Colonic mucosa (tissue), 4 donors: ENCODE results near the gene TANGO2. TPM values are rescaled to one million over a fixed set of nuclear protein-coding genes. Genes with fewer than 3 reads are reported as not detected.

Experiments
- DNase-seq: peaks from one replicate; pipeline ENCODE4 v3.0.0-alpha.2; 2020
- H3K27ac ChIP-seq: fragments of 200-600 bp; one replicate; pipeline ENCODE4 v1.8.0; 2021
- H3K27me3 ChIP-seq: fragments of 200-600 bp; one replicate; pipeline ENCODE4 v1.8.0; 2021
- H3K36me3 ChIP-seq: fragments of 200-600 bp; one replicate; pipeline ENCODE4 v1.8.0; 2021
- H3K4me1 ChIP-seq: fragments of 200-600 bp; one replicate; pipeline ENCODE4 v1.8.0; 2021; ENCODE audit warnings: mild to moderate bottlenecking
- H3K4me3 ChIP-seq: fragments of 200-600 bp; one replicate; pipeline ENCODE4 v1.8.0; 2021
- H3K9ac ChIP-seq, 2 donors: one replicate each; pipeline ENCODE4 v1.7.0; 2013; ENCODE audit warnings: control low read depth in 2 of 2, low read depth in 2 of 2, low read length in 2 of 2
- H3K9me3 ChIP-seq: fragments of 200-600 bp; one replicate; pipeline ENCODE4 v1.8.0; 2021
- intact Hi-C: fragments of 100-400 bp; cut with DNase I; formaldehyde crosslinking; loops from one replicate; pipeline ENCODE4 v1.14.1; 2022
- total RNA-seq, 2 donors: library from RNA; stranded (reverse); fragmentation: NEBNext Ultra II Directional in 1 of 2; extraction: Animal tissue kit (Norgen Biotek cat#: 25700) in 1 of 2; gene quantifications; one replicate each; pipeline ENCODE4 v1.2.1, GENCODE V29; 2021
- TF ChIP-seq, protein P1 (sequence below): fragments of 200-600 bp; IDR thresholded peaks from one replicate; pipeline ENCODE4 v1.8.0; 2022; ENCODE audit warnings: antibody characterized with exemption, mild to moderate bottlenecking
- donor health status: healthy.
- donor health status: DM: no; HTN: no; CAD: no.
- donor health status: DM: no; HTN: no; CAD: no.

Gene TANGO2
- total RNA-seq, 2 donors from 2014 or later: 22.1 to 34.1 TPM

- H3K9ac ChIP-seq: no peak overlapping the region
- no peaks in the 10 kb centered on the region for H3K27me3 ChIP-seq
- no peak overlapping the region for H3K27ac ChIP-seq
- no peaks in the 10 kb centered on the region for H3K9me3 ChIP-seq
- H3K36me3 ChIP-seq: peaks cover 7% of the 10 kb centered on the region
- TF ChIP-seq, protein P1, sequence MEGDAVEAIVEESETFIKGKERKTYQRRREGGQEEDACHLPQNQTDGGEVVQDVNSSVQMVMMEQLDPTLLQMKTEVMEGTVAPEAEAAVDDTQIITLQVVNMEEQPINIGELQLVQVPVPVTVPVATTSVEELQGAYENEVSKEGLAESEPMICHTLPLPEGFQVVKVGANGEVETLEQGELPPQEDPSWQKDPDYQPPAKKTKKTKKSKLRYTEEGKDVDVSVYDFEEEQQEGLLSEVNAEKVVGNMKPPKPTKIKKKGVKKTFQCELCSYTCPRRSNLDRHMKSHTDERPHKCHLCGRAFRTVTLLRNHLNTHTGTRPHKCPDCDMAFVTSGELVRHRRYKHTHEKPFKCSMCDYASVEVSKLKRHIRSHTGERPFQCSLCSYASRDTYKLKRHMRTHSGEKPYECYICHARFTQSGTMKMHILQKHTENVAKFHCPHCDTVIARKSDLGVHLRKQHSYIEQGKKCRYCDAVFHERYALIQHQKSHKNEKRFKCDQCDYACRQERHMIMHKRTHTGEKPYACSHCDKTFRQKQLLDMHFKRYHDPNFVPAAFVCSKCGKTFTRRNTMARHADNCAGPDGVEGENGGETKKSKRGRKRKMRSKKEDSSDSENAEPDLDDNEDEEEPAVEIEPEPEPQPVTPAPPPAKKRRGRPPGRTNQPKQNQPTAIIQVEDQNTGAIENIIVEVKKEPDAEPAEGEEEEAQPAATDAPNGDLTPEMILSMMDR: no peak
- intact Hi-C loops: no loop called here
- no peak for DNase-seq
- H3K4me1 ChIP-seq: no peaks in the 10 kb centered on the region
- no peak overlapping the region for H3K4me3 ChIP-seq
These were observed 34.2 kb downstream of the TANGO2 start for GRCh38 chr22:20055144-20055543.

DNA sequence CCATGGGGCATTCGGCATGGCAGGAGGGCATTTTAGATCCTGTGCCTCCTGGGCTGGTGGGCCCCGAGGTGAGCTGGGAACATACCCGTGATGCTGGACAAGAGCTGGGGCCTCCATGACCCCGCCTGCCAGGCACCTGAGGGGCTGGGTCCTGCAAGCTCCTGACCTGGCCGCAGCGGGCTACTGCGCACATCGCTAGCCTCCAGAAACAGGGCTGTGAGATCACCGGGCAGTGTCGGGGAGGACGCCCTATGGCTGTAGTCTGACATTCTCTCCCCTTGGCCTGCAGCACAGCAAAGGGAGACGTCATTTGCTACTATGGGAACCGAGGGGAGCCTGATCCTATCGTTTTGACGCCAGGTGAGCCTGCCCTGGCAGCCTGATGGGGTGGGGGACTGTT is 34.7 kb downstream of the TANGO2 start:
- intact Hi-C loops: no loop called here
- Histone ChIP-seq H3K27ac (no peak overlapping the region), H3K27me3 (no peaks in the 10 kb centered on the region), H3K36me3 (peaks cover 7% of the 10 kb centered on the region), H3K4me1 (no peaks in the 10 kb centered on the region), H3K9me3 (no peaks in the 10 kb centered on the region), H3K4me3 (no peak overlapping the region), H3K9ac (no peak overlapping the region)
- TF ChIP-seq, protein P1: no peak
- no peak for DNase-seq

DNA sequence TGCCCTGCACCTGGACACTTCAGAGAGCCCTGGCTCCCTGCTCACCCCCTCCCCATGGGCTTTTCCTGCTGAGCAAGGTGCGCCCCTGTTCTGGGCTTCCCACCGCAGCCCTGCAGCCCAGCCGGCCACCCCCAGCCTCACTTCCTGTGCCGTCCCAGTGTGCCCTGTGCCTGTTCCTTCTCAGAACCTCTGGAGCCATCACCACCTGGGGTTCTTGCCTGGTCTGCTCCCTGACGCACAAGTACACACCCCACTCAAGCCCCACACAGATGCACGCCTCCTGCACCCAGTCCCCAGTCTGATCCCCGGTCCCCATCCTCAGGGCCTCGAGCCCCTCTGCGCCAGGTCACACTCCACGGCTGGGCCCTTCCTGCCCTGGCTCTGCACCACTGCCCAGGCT is 35.3 kb downstream of the TANGO2 start:
- TF ChIP-seq, protein P1: no peak
- no peaks in the 10 kb centered on the region for H3K27me3 ChIP-seq
- no peak overlapping the region for H3K9ac ChIP-seq
- no peak overlapping the region for H3K4me3 ChIP-seq
- no peaks in the 10 kb centered on the region for H3K4me1 ChIP-seq
- H3K9me3 ChIP-seq: no peaks in the 10 kb centered on the region
- peaks cover 7% of the 10 kb centered on the region for H3K36me3 ChIP-seq
- intact Hi-C loops: no loop called here
- no peak overlapping the region for H3K27ac ChIP-seq
- no peak for DNase-seq

GRCh38 chr22:20056696-20057386 is 35.9 kb downstream of the TANGO2 start:
- intact Hi-C loops: no loop called here
- Histone ChIP-seq H3K36me3 (peaks cover 7% of the 10 kb centered on the region), H3K27me3 (no peaks in the 10 kb centered on the region), H3K4me1 (no peaks in the 10 kb centered on the region), H3K9me3 (no peaks in the 10 kb centered on the region), H3K4me3 (no peak overlapping the region), H3K9ac (no peak overlapping the region), H3K27ac (no peak overlapping the region)
- TF ChIP-seq, protein P1: no peak
- no peak for DNase-seq

GRCh38 chr22:20057596-20058268 is 36.8 kb downstream of the TANGO2 start:
- DNase-seq: no peak
- H3K36me3 ChIP-seq: peaks cover 7% of the 10 kb centered on the region
- TF ChIP-seq, protein P1: no peak

More at GRCh38 chr22:20057596-20058268, 36.8 kb downstream of the TANGO2 start:
- no peaks in the 10 kb centered on the region for H3K4me1 ChIP-seq
- H3K27me3 ChIP-seq: no peaks in the 10 kb centered on the region
- intact Hi-C loops: no loop called here
- no peak overlapping the region for H3K4me3 ChIP-seq
- H3K9ac ChIP-seq: no peak overlapping the region
- no peaks in the 10 kb centered on the region for H3K9me3 ChIP-seq
- H3K27ac ChIP-seq: no peak overlapping the region
